Smooth muscle cell (in vitro differentiated cells): ENCODE measurements around the gene STOM. TPM values are rescaled to one million over a fixed set of nuclear protein-coding genes. Genes with fewer than 3 reads are reported as not detected.

ENCODE experiments used
- DNase-seq: peaks from one replicate; lab custom pipeline; 2025; ENCODE audit not compliant: unreplicated experiment; lab: John Stamatoyannopoulos, UW
- H2AFZ ChIP-seq: fragments of 200-600 bp; sonication (generic); 2 replicates; pipeline ENCODE4 v1.6.0; 2016; ENCODE audit warnings: antibody characterized with exemption, low read depth, mild to moderate bottlenecking
- H3F3A ChIP-seq: fragments of 200-600 bp; sonication (generic); 2 replicates; pipeline ENCODE4 v1.6.0; 2017; ENCODE audit warnings: antibody characterized with exemption, low read depth
- H3K27ac ChIP-seq: fragments of 200-600 bp; sonication (generic); 2 replicates; pipeline ENCODE4 v1.5.1; 2016; ENCODE audit warnings: low read depth, mild to moderate bottlenecking
- H3K27me3 ChIP-seq: fragments of 200-600 bp; sonication (generic); 2 replicates; pipeline ENCODE4 v1.6.1; 2016; ENCODE audit warnings: low read depth, mild to moderate bottlenecking
- H3K36me3 ChIP-seq: fragments of 200-600 bp; sonication (generic); 2 replicates; pipeline ENCODE4 v1.5.1; 2016; ENCODE audit warnings: low read depth
- H3K4me1 ChIP-seq: fragments of 200-600 bp; sonication (generic); 2 replicates; pipeline ENCODE4 v1.5.1; 2016; ENCODE audit warnings: low read depth
- H3K4me2 ChIP-seq: fragments of 200-600 bp; sonication (generic); 2 replicates; pipeline ENCODE4 v1.6.0; 2016; ENCODE audit warnings: mild to moderate bottlenecking
- H3K4me3 ChIP-seq: fragments of 200-600 bp; sonication (generic); 2 replicates; pipeline ENCODE4 v1.5.1; 2016; ENCODE audit warnings: mild to moderate bottlenecking
- H3K79me2 ChIP-seq: fragments of 200-600 bp; sonication (generic); 2 replicates; pipeline ENCODE4 v1.6.0; 2016; ENCODE audit warnings: low read depth, mild to moderate bottlenecking
- H3K9ac ChIP-seq: fragments of 200-600 bp; sonication (generic); 2 replicates; pipeline ENCODE4 v1.6.0; 2016; ENCODE audit warnings: low read depth
- H3K9me3 ChIP-seq: fragments of 200-600 bp; sonication (generic); replicated peaks from 2 replicates; pipeline ENCODE4 v1.5.1; 2016; ENCODE audit warnings: low read depth
- H4K20me1 ChIP-seq: fragments of 200-600 bp; sonication (generic); 2 replicates; pipeline ENCODE4 v1.6.0; 2016; ENCODE audit warnings: low read depth
- WGBS: methylation state at CpG from one replicate; pipeline ENCODE4 v1.1.7; 2016; ENCODE audit warnings: low lambda C conversion rate; 5-methylcytosine and 5-hydroxymethylcytosine counted together
- polyA plus RNA-seq: library from polyadenylated mRNA; unstranded; fragments of >200 nt; fragmentation: Nextera tagmentation; extraction: Ambion mirVana; gene quantifications from 2 replicates; pipeline ENCODE4 v1.2.1, GENCODE V29; 2016
- total RNA-seq: library from RNA; depleted of rRNA; stranded (reverse); fragments of >200 nt; gene quantifications from 2 replicates; pipeline ENCODE4 v1.2.3, GENCODE V29; 2014
- TF ChIP-seq, protein P1 (sequence below): fragments of 200-600 bp; sonication (generic); IDR thresholded peaks from 2 replicates; pipeline ENCODE4 v1.5.1; 2017; ENCODE audit warnings: borderline replicate concordance, mild to moderate bottlenecking, antibody characterized with exemption; ENCODE audit not compliant: insufficient read depth, poor library complexity, severe bottlenecking

The STOM gene
- total and polyA plus RNA-seq, 2 experiments from 2014 or later = 105 to 187 TPM

DNA sequence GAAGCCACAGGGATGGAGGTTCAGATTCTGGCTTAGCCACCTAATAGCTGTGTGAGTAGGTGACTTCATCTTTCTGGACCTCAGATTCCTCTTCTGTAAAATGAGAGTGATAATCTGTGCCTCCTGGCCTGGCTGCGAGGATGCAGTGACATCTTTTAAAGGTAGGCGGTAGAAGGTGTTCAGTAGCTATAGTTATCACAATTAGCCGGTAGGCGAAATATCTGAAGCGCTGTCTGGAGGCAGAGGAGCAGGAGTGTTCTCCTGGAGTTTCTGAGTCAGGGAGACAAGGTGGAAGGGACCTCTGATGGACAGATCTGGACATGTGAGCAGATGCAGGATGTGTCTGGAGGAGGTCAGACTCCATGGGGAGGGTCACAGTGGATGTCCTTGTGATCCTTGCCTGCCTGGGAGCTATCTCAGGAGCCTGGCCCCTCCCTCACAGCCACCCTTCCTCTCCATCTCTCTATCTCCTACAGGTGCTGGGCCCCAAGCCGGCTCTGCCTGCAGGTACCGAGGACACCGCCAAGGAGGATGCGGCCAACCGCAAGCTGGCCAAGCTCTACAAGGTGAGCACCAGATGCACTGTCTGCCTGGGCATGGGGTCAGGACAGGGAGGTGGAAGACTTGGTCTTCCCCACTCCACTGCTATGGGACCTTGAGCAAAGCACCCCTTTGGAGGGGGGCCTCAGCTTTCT lies 56.4 kb downstream of the STOM start:
- Histone ChIP-seq H2AFZ (no peak overlapping the region), H3K4me2 (no peak overlapping the region), H3K27me3 (no peaks in the 10 kb centered on the region), H3K79me2 (no peaks in the 10 kb centered on the region), H3K27ac (no peak overlapping the region), H3K9ac (no peak overlapping the region), H4K20me1 (peaks cover 6% of the 10 kb centered on the region), H3F3A (peaks cover 18% of the 10 kb centered on the region), H3K4me1 (no peaks in the 10 kb centered on the region), H3K9me3 (no peaks in the 10 kb centered on the region), H3K36me3 (peaks cover 12% of the 10 kb centered on the region), H3K4me3 (no peak overlapping the region)
- TF ChIP-seq, protein P1, sequence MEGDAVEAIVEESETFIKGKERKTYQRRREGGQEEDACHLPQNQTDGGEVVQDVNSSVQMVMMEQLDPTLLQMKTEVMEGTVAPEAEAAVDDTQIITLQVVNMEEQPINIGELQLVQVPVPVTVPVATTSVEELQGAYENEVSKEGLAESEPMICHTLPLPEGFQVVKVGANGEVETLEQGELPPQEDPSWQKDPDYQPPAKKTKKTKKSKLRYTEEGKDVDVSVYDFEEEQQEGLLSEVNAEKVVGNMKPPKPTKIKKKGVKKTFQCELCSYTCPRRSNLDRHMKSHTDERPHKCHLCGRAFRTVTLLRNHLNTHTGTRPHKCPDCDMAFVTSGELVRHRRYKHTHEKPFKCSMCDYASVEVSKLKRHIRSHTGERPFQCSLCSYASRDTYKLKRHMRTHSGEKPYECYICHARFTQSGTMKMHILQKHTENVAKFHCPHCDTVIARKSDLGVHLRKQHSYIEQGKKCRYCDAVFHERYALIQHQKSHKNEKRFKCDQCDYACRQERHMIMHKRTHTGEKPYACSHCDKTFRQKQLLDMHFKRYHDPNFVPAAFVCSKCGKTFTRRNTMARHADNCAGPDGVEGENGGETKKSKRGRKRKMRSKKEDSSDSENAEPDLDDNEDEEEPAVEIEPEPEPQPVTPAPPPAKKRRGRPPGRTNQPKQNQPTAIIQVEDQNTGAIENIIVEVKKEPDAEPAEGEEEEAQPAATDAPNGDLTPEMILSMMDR = no peak
- DNase-seq = no peak
- 96% methylated on average over 10 of the region's 10 CpGs for WGBS

DNA sequence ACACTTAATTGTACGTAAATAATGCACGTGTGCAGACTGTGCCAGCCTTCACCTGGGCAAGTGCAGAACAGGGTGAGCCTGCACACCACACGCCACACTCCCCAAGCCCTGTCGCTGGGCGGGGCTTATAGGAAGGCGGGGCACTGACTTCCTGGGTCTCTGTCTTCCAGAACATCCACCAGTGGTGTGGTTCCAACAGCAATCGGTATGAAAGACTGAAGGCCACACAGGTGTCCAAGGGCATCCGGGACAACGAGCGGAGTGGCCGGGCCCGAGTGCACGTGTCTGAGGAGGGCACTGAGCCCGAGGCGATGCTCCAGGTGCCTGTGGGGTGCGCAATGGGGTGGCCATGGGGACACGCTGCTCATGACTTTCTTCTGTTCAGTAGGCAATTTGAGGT lies 57.9 kb downstream of the STOM start:
- Histone ChIP-seq H3K27ac (no peak overlapping the region), H3K9me3 (no peaks in the 10 kb centered on the region), H2AFZ (no peak overlapping the region), H3K79me2 (no peaks in the 10 kb centered on the region), H3K9ac (no peak overlapping the region), H3F3A (peaks cover 11% of the 10 kb centered on the region), H3K27me3 (no peaks in the 10 kb centered on the region), H4K20me1 (peaks cover 13% of the 10 kb centered on the region), H3K4me2 (no peak overlapping the region), H3K4me1 (no peaks in the 10 kb centered on the region), H3K36me3 (peaks cover 12% of the 10 kb centered on the region), H3K4me3 (no peak overlapping the region)
- WGBS = 97% methylated on average over 17 of the region's 17 CpGs
- TF ChIP-seq, protein P1 = no peak
- no peak for DNase-seq

DNA sequence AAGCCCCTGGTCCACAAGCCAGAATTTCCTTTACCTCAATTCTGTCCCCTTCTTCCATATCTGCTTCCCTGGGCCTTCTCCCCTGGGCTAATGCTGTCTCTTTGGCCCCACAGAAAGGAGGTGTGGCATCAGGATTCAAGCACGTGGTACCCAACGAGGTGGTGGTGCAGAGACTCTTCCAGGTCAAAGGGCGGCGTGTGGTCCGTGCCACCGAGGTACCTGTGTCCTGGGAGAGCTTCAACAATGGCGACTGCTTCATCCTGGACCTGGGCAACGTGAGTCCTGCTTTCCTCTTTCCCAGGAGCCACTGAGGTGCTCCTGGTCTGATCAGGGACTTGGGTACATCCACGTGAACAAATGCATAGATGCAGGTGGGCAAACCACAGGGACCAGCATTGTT lies 59.5 kb downstream of the STOM start:
- Histone ChIP-seq H3K27me3 (no peaks in the 10 kb centered on the region), H3K4me2 (no peak overlapping the region), H3K36me3 (peaks cover 12% of the 10 kb centered on the region), H3K9me3 (no peaks in the 10 kb centered on the region), H2AFZ (no peak overlapping the region), H3K4me1 (no peaks in the 10 kb centered on the region), H3F3A (peaks cover 7% of the 10 kb centered on the region), H4K20me1 (peaks cover 19% of the 10 kb centered on the region), H3K27ac (no peak overlapping the region), H3K4me3 (no peak overlapping the region), H3K9ac (no peak overlapping the region), H3K79me2 (no peaks in the 10 kb centered on the region)
- no peak for DNase-seq
- 93% methylated on average over 9 of the region's 9 CpGs for WGBS
- TF ChIP-seq, protein P1 = no peak
